Endodermal cell (in vitro differentiated cells): ENCODE measurements around the gene CTDP1. TPM values are rescaled to one million over a fixed set of nuclear protein-coding genes. Genes with fewer than 3 reads are reported as not detected.

Source experiments
- DNase-seq: peaks from one replicate; pipeline ENCODE4 v3.0.0-alpha.2; 2017
- H3K27ac ChIP-seq: 2 replicates; pipeline ENCODE4 v1.5.1; 2013; ENCODE audit warnings: mild to moderate bottlenecking, low read depth, low read length, moderate library complexity
- H3K27me3 ChIP-seq: 2 replicates; pipeline ENCODE4 v1.6.1; 2013; ENCODE audit warnings: mild to moderate bottlenecking, low read length, moderate library complexity; ENCODE audit not compliant: insufficient read depth, control insufficient read depth, poor library complexity, severe bottlenecking
- H3K36me3 ChIP-seq: 2 replicates; pipeline ENCODE4 v1.7.0; 2013; ENCODE audit warnings: mild to moderate bottlenecking, low read length, moderate library complexity; ENCODE audit not compliant: control insufficient read depth, insufficient read depth
- H3K4me1 ChIP-seq: one replicate; pipeline ENCODE4 v1.7.0; 2013; ENCODE audit warnings: low read length; ENCODE audit not compliant: control insufficient read depth, insufficient read depth
- H3K4me3 ChIP-seq: 2 replicates; pipeline ENCODE4 v1.5.1; 2013; ENCODE audit warnings: mild to moderate bottlenecking, low read length, moderate library complexity
- H3K9ac ChIP-seq: 2 replicates; pipeline ENCODE4 v1.6.1; 2013; ENCODE audit warnings: mild to moderate bottlenecking, low read length, moderate library complexity; ENCODE audit not compliant: poor library complexity, severe bottlenecking; ENCODE audit errors: extremely low read depth
- H3K9me3 ChIP-seq: 2 replicates; pipeline ENCODE4 v1.6.1; 2013; ENCODE audit warnings: mild to moderate bottlenecking, low read length, moderate library complexity; ENCODE audit not compliant: control insufficient read depth
- H3K27ac Mint-ChIP-seq: 2 replicates; pipeline ENCODE4 v1.8.0; 2020; ENCODE audit warnings: mixed read lengths
- H3K27me3 Mint-ChIP-seq: 2 replicates; pipeline ENCODE4 v1.8.0; 2021; ENCODE audit warnings: mild to moderate bottlenecking, mixed read lengths; ENCODE audit not compliant: insufficient read depth
- H3K36me3 Mint-ChIP-seq: 2 replicates; pipeline ENCODE4 v1.8.0; 2020; ENCODE audit warnings: low read depth, mixed read lengths
- H3K4me1 Mint-ChIP-seq: 2 replicates; pipeline ENCODE4 v1.8.0; 2020; ENCODE audit warnings: mixed read lengths
- H3K4me3 Mint-ChIP-seq: 2 replicates; pipeline ENCODE4 v1.8.0; 2020; ENCODE audit warnings: mild to moderate bottlenecking, moderate library complexity, mixed read lengths
- H3K9me3 Mint-ChIP-seq: 2 replicates; pipeline ENCODE4 v1.8.0; 2020; ENCODE audit warnings: mild to moderate bottlenecking, mixed read lengths
- CTCF ChIP-seq: fragments of 200-600 bp; sonication (generic); conservative IDR thresholded peaks from 2 replicates; pipeline ENCODE4 v1.5.0; 2021; ENCODE audit warnings: antibody characterized with exemption, mild to moderate bottlenecking
- WGBS, 2 experiments: methylation state at CpG; one replicate each; pipeline versions ENCODE4 v1.1.5 to v1.1.7; 2013; ENCODE audit warnings: missing lambda C conversion rate in 2 of 2, mixed read lengths in 1 of 2; ENCODE audit not compliant: insufficient coverage in 1 of 2, insufficient read length in 1 of 2; 5-methylcytosine and 5-hydroxymethylcytosine counted together
- total RNA-seq, 2 donors: library from RNA; stranded (reverse); fragmentation: NEBNext Ultra II Directional in 1 of 2; extraction: Animal tissue kit (Norgen Biotek cat#: 25700) in 1 of 2; gene quantifications; 2 replicates in 1 of 2; 3 replicates in 1 of 2; pipeline ENCODE4 v1.2.1, GENCODE V29; 2021

Gene CTDP1
- total RNA-seq, 2 donors from 2014 or later = 29.8 to 35.6 TPM

- Histone ChIP-seq H3K4me3 (no peak overlapping the region), H3K27ac (no peak overlapping the region), H3K9ac (no peak overlapping the region), H3K4me1 (no peaks in the 10 kb centered on the region), H3K36me3 (no peaks in the 10 kb centered on the region), H3K27me3 (peaks cover 39% of the 10 kb centered on the region), H3K9me3 (no peaks in the 10 kb centered on the region)
- WGBS, 2 experiments = 91 to 93% methylated on average over 14 of the region's 14 CpGs
- H3K27me3 Mint-ChIP-seq = peaks cover 24% of the 10 kb centered on the region
- H3K27ac Mint-ChIP-seq = no peak overlapping the region
- H3K4me1 Mint-ChIP-seq = peaks cover 3% of the 10 kb centered on the region
- H3K4me3 Mint-ChIP-seq = no peak overlapping the region
- H3K36me3 Mint-ChIP-seq = no peaks in the 10 kb centered on the region
- no peak for TF ChIP-seq CTCF
- H3K9me3 Mint-ChIP-seq = no peaks in the 10 kb centered on the region
- DNase-seq = no peak
Measured at GRCh38 chr18:79803611-79804051, 124.0 kb downstream of the CTDP1 start.

Other genes with a start within 250 kb of the CTDP1 start
- gene KCNG2, start 118.1 kb downstream of the CTDP1 start, total RNA-seq = not detected